ENCODE results near the gene OR56A5.
"Not testable (repeated sequence)": the region's sequence is repeated elsewhere in the genome, so short reads cannot be mapped to it uniquely, and the experiment has no call there.

OR56A5 gene

DNA sequence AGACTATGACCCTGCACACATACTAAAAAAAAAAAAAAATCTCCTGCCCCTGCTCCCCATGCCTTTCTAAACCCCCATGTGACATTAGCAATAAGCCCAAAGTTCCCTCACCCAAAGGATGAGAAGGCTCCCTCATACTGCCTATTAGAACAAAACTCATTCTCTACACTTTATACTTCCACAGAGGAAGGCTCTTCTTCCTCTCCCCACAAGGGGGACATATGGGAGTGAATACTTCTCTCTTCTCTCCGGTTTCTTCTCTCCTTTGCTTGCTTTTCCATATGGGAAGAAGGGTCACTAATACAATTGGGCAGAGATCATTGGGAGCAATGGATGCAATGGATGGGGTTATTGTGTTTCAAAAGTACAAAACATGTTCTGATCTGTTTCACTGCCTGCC, 15.1 kb upstream of the OR56A5 start:
- Histone ChIP-seq H3K4me3 (ENCODE audit: low read length) (no peak overlapping the region), H3K9ac (ENCODE audit: low read length) (no peak overlapping the region), H3K27me3 (replicated peaks; ENCODE audit: control insufficient read depth, insufficient read depth, low read length) (peaks cover 3% of the 10 kb centered on the region), H3K9me3 (ENCODE audit: control insufficient read depth, low read length) (peaks cover 24% of the 10 kb centered on the region), H3K4me1 (ENCODE audit: control insufficient read depth, insufficient read depth, low read length) (no peaks in the 10 kb centered on the region), H3K36me3 (ENCODE audit: control insufficient read depth, insufficient read depth, low read length, severe bottlenecking) (no peaks in the 10 kb centered on the region)
- DNase-seq (ENCODE audit: low read depth), result no peak

GRCh38 chr11:5973530-5973929, 5.2 kb upstream of the OR56A5 start:
- Histone ChIP-seq H3K4me3 (ENCODE audit: low read length) (no peak overlapping the region), H3K27me3 (replicated peaks; ENCODE audit: control insufficient read depth, insufficient read depth, low read length) (no peaks in the 10 kb centered on the region), H3K36me3 (ENCODE audit: control insufficient read depth, insufficient read depth, low read length, severe bottlenecking) (no peaks in the 10 kb centered on the region), H3K4me1 (ENCODE audit: control insufficient read depth, insufficient read depth, low read length) (no peaks in the 10 kb centered on the region), H3K9me3 (ENCODE audit: control insufficient read depth, low read length) (no peaks in the 10 kb centered on the region), H3K9ac (ENCODE audit: low read length) (no peak overlapping the region)
- no peak for DNase-seq (ENCODE audit: low read depth)

GRCh38 chr11:5967708-5968107, 586 bp downstream of the OR56A5 start:
- Histone ChIP-seq H3K27me3 (replicated peaks; ENCODE audit: control insufficient read depth, insufficient read depth, low read length) (no peaks in the 10 kb centered on the region), H3K9me3 (ENCODE audit: control insufficient read depth, low read length) (peaks cover 10% of the 10 kb centered on the region), H3K36me3 (ENCODE audit: control insufficient read depth, insufficient read depth, low read length, severe bottlenecking) (no peaks in the 10 kb centered on the region), H3K9ac (ENCODE audit: low read length) (no peak overlapping the region), H3K4me3 (ENCODE audit: low read length) (no peak overlapping the region), H3K4me1 (ENCODE audit: control insufficient read depth, insufficient read depth, low read length) (no peaks in the 10 kb centered on the region)
- no peak for DNase-seq (ENCODE audit: low read depth)

DNA sequence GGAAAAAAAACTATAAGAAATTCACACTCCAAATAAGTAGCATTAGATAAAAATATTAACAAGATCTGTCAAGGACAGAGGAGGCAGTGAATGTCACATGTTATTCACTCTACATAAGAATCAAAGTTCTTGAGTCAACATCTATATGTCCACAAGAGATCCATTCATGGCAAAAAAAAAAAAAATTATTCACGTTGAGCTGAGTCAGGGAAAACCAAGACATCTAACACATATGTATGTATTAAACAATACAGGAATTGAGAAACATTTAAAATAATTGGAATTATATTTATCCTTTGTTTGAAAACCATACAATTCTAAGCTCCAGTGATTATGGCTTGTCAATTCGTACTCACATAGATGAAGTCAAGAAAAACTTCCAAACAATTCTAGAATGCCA, 1.3 kb downstream of the OR56A5 start:
- Histone ChIP-seq H3K9ac (ENCODE audit: low read length) (no peak overlapping the region), H3K36me3 (ENCODE audit: control insufficient read depth, insufficient read depth, low read length, severe bottlenecking) (no peaks in the 10 kb centered on the region), H3K4me1 (ENCODE audit: control insufficient read depth, insufficient read depth, low read length) (no peaks in the 10 kb centered on the region)

GRCh38 chr11:5960704-5961320, 7.5 kb downstream of the OR56A5 start:
- DNase-seq (ENCODE audit: low read depth); H3K36me3 ChIP-seq (ENCODE audit: control insufficient read depth, insufficient read depth, low read length, severe bottlenecking); H3K27me3 ChIP-seq (replicated peaks; ENCODE audit: control insufficient read depth, insufficient read depth, low read length); H3K9ac ChIP-seq (ENCODE audit: low read length); H3K4me3 ChIP-seq (ENCODE audit: low read length); H3K4me1 ChIP-seq (ENCODE audit: control insufficient read depth, insufficient read depth, low read length): not testable (repeated sequence)
- H3K9me3 ChIP-seq (ENCODE audit: control insufficient read depth, low read length), result peaks cover 17% of the 10 kb centered on the region

More for the DNA sequence above, 1.3 kb downstream of the OR56A5 start:
- Histone ChIP-seq H3K27me3 (replicated peaks; ENCODE audit: control insufficient read depth, insufficient read depth, low read length) (no peaks in the 10 kb centered on the region), H3K9me3 (ENCODE audit: control insufficient read depth, low read length) (peaks cover 11% of the 10 kb centered on the region), H3K4me3 (ENCODE audit: low read length) (no peak overlapping the region)
- no peak for DNase-seq (ENCODE audit: low read depth)

- no peak for DNase-seq (ENCODE audit: low read depth)
These were observed 12.7 kb downstream of the OR56A5 start for GRCh38 chr11:5955586-5955985.

DNA sequence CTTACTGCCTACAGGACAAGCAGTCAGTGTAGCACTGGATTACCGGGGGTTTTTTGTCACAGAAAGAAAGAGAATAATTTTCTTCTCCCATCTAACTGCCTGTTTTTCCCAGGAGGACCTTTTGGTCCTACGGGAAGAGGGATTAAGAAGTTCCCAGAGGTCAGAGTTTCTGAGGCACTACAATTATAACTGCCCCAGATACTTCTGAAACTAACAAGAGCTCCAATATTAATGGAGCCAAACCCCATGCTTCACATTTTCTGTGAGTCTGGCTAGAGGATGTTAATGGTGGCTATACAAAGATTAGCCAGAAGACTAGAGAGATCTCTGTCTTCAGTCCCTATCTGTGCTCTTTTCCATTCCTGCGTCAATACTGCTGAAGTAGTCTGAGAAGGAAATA, 26.3 kb downstream of the OR56A5 start, which contains the start of gene OR56A3:
Gene OR56A3 (plus strand): TSS at position 301 of the 400 bp plus-strand sequence. CDS start 5,096 bp downstream, outside the sequence.
- Histone ChIP-seq H3K27me3 (replicated peaks; ENCODE audit: control insufficient read depth, insufficient read depth, low read length) (no peaks in the 10 kb centered on the region), H3K4me1 (ENCODE audit: control insufficient read depth, insufficient read depth, low read length) (no peaks in the 10 kb centered on the region), H3K9ac (ENCODE audit: low read length) (no peak within 1 kb of the TSS), H3K4me3 (ENCODE audit: low read length) (no peak within 1 kb of the TSS), H3K9me3 (ENCODE audit: control insufficient read depth, low read length) (no peaks in the 10 kb centered on the region), H3K36me3 (ENCODE audit: control insufficient read depth, insufficient read depth, low read length, severe bottlenecking) (no peaks in the 10 kb centered on the region)
- no peak for DNase-seq (ENCODE audit: low read depth)

More at GRCh38 chr11:5955586-5955985, 12.7 kb downstream of the OR56A5 start:
- Histone ChIP-seq H3K4me1 (ENCODE audit: control insufficient read depth, insufficient read depth, low read length) (no peaks in the 10 kb centered on the region), H3K9ac (ENCODE audit: low read length) (no peak overlapping the region), H3K4me3 (ENCODE audit: low read length) (no peak overlapping the region), H3K9me3 (ENCODE audit: control insufficient read depth, low read length) (peaks cover 6% of the 10 kb centered on the region), H3K36me3 (ENCODE audit: control insufficient read depth, insufficient read depth, low read length, severe bottlenecking) (no peaks in the 10 kb centered on the region), H3K27me3 (replicated peaks; ENCODE audit: control insufficient read depth, insufficient read depth, low read length) (no peaks in the 10 kb centered on the region)

DNA sequence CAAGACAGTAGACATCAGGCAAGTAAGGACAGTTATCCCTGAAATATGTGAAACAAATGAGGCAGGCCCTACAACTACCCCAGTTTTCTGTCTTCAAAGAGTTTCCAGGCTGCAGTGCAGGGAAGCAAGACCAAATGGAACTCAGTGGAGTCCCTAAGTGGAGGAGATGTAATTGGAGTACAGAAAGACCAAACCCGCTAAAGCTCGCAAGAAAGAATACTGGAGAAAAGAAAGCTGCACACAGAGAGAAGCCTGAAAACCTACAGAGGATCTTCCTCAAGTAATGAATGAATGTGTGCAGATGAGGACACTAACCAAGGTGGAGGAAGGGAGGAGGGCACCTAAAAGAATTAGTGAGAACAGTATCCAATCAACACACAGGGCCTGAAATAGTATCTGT, 27.5 kb downstream of the OR56A5 start:
- H3K36me3 ChIP-seq (ENCODE audit: control insufficient read depth, insufficient read depth, low read length, severe bottlenecking), result no peaks in the 10 kb centered on the region
- DNase-seq (ENCODE audit: low read depth), result no peak
- H3K4me3 ChIP-seq (ENCODE audit: low read length), result no peak overlapping the region
- no peaks in the 10 kb centered on the region for H3K9me3 ChIP-seq (ENCODE audit: control insufficient read depth, low read length)
- H3K4me1 ChIP-seq (ENCODE audit: control insufficient read depth, insufficient read depth, low read length), result no peaks in the 10 kb centered on the region
- H3K27me3 ChIP-seq (replicated peaks; ENCODE audit: control insufficient read depth, insufficient read depth, low read length), result no peaks in the 10 kb centered on the region
- no peak overlapping the region for H3K9ac ChIP-seq (ENCODE audit: low read length)

- Histone ChIP-seq H3K4me1 (ENCODE audit: control insufficient read depth, insufficient read depth, low read length) (no peaks in the 10 kb centered on the region), H3K27me3 (replicated peaks; ENCODE audit: control insufficient read depth, insufficient read depth, low read length) (no peaks in the 10 kb centered on the region), H3K36me3 (ENCODE audit: control insufficient read depth, insufficient read depth, low read length, severe bottlenecking) (no peaks in the 10 kb centered on the region), H3K9ac (ENCODE audit: low read length) (no peak overlapping the region), H3K4me3 (ENCODE audit: low read length) (no peak overlapping the region), H3K9me3 (ENCODE audit: control insufficient read depth, low read length) (no peaks in the 10 kb centered on the region)
- no peak for DNase-seq (ENCODE audit: low read depth)
These were observed 29.7 kb downstream of the OR56A5 start for GRCh38 chr11:5938603-5938965.

- Histone ChIP-seq H3K9ac (ENCODE audit: low read length) (no peak overlapping the region), H3K36me3 (ENCODE audit: control insufficient read depth, insufficient read depth, low read length, severe bottlenecking) (no peaks in the 10 kb centered on the region), H3K27me3 (replicated peaks; ENCODE audit: control insufficient read depth, insufficient read depth, low read length) (no peaks in the 10 kb centered on the region), H3K4me1 (ENCODE audit: control insufficient read depth, insufficient read depth, low read length) (no peaks in the 10 kb centered on the region), H3K4me3 (ENCODE audit: low read length) (no peak overlapping the region), H3K9me3 (ENCODE audit: control insufficient read depth, low read length) (no peaks in the 10 kb centered on the region)
- no peak for DNase-seq (ENCODE audit: low read depth)
These were observed 30.3 kb downstream of the OR56A5 start for GRCh38 chr11:5937868-5938602.

GRCh38 chr11:5933116-5933515, 35.2 kb downstream of the OR56A5 start:
- no peak for DNase-seq (ENCODE audit: low read depth)

More at GRCh38 chr11:5933116-5933515, 35.2 kb downstream of the OR56A5 start:
- H3K9ac ChIP-seq (ENCODE audit: low read length), result no peak overlapping the region
- H3K27me3 ChIP-seq (replicated peaks; ENCODE audit: control insufficient read depth, insufficient read depth, low read length), result no peaks in the 10 kb centered on the region
- H3K9me3 ChIP-seq (ENCODE audit: control insufficient read depth, low read length), result no peaks in the 10 kb centered on the region
- no peak overlapping the region for H3K4me3 ChIP-seq (ENCODE audit: low read length)
- no peaks in the 10 kb centered on the region for H3K4me1 ChIP-seq (ENCODE audit: control insufficient read depth, insufficient read depth, low read length)
- H3K36me3 ChIP-seq (ENCODE audit: control insufficient read depth, insufficient read depth, low read length, severe bottlenecking), result no peaks in the 10 kb centered on the region
